Activated naive CD4-positive, alpha-beta T cell treated with anti-CD3 and anti-CD28 coated beads for 36 hours (primary cell): ENCODE data around the gene XXYLT1. TPM values are rescaled to one million over a fixed set of nuclear protein-coding genes. Genes with fewer than 3 reads are reported as not detected.
A peak's percentile ranks its signal among the peaks of the same experiment; 100 is the strongest.

ENCODE experiments used
- CTCF ChIA-PET: fragments of 350-600 bp; sonication (Branson Sonifier 250); formaldehyde crosslinking; loops from one replicate; lab custom pipeline; 2021; ENCODE audit warnings: antibody characterized with exemption; lab: Charles Lee
- DNase-seq: peaks from one replicate; pipeline ENCODE4 v3.0.0-alpha.2; 2020
- H3K27ac Mint-ChIP-seq: one replicate; pipeline ENCODE4 v1.8.0; 2021; ENCODE audit warnings: mild to moderate bottlenecking, mixed read lengths
- H3K27me3 Mint-ChIP-seq: one replicate; pipeline ENCODE4 v1.8.0; 2021; ENCODE audit warnings: low read depth, mixed read lengths
- H3K36me3 Mint-ChIP-seq: one replicate; pipeline ENCODE4 v1.8.0; 2021; ENCODE audit warnings: low read depth, mixed read lengths
- H3K4me1 Mint-ChIP-seq: one replicate; pipeline ENCODE4 v1.8.0; 2021; ENCODE audit warnings: low read depth, mixed read lengths
- H3K4me3 Mint-ChIP-seq: one replicate; pipeline ENCODE4 v1.8.0; 2021; ENCODE audit warnings: mild to moderate bottlenecking, moderate library complexity, mixed read lengths
- H3K9me3 Mint-ChIP-seq: one replicate; pipeline ENCODE4 v1.8.0; 2021; ENCODE audit warnings: mixed read lengths
- intact Hi-C: fragments of 100-400 bp; cut with micrococcal nuclease; formaldehyde crosslinking; loops from one replicate; pipeline ENCODE4 v1.15.1; 2023
- total RNA-seq, 2 experiments: library from RNA; stranded (reverse); gene quantifications; one replicate each; pipeline ENCODE4 v1.2.3, GENCODE V29; 2021

The XXYLT1 gene
- total RNA-seq, 2 experiments from 2014 or later, result 1.8 to 2.5 TPM

DNA sequence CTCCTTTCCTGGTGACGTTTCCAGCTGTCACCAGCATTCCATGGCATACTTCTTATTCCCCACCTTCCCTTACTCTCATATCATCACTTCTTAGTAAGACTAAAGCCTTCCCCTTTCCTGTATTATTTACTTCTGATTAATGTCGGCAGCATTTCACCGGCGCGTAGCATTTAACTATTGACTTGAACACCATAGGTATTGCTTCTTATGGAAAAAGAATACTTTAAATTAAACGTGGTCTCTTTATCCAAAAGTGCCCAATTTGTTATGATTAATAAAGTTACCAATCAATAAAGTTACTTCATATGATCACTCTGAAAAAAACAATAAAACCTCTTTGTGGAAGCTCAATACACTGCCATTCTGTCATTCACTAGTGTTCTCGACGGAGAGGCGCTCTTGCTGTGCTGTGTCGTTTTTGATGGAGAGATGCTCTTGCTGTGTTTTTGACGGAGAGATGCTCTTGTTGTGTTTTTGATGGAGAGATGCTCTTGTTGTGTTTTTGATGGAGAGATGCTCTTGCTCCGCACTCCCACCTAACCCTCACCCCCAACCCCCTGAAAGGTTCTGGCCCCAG lies 165.0 kb downstream of the XXYLT1 start:
- Mint-ChIP-seq H3K4me1 (no peaks in the 10 kb centered on the region), H3K9me3 (no peaks in the 10 kb centered on the region), H3K4me3 (peak overlapping the region; percentile 22), H3K27ac (no peak overlapping the region), H3K27me3 (no peaks in the 10 kb centered on the region), H3K36me3 (no peaks in the 10 kb centered on the region)
- no peak for DNase-seq
- intact Hi-C loops, result loop anchor here (1.0 kb wide), 4 partner anchors 104 to 773 kb away; no protein-coding TSS in a partner anchor
- CTCF ChIA-PET, result interaction anchor here (0.6 to 3.1 kb wide), 8 partner anchors 15 to 434 kb away, joined by 3 to 27 read pairs (median 3); no protein-coding TSS in a partner anchor

DNA sequence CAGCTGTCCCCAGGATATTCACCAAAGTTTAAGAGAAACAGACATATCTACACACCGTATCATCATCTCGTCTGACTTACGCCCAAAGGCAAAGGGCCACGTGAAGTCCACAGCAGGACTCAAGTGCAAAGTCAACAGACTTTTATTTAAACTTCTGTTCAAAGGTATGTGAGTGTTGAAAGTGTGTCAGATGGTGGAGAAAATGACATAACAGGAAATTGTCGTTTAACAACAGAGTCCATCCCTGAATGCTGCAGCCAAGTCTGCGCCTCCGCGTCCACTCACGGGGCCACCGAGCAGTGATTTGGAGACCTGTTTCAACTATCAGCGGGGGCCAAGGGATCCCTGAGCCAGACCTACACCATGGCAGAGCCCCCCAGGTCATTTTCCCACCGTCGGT lies 165.6 kb downstream of the XXYLT1 start:
- intact Hi-C loops, result no loop called here
- Mint-ChIP-seq H3K4me3 (no peak overlapping the region), H3K9me3 (no peaks in the 10 kb centered on the region), H3K27ac (no peak overlapping the region), H3K4me1 (no peaks in the 10 kb centered on the region), H3K36me3 (no peaks in the 10 kb centered on the region), H3K27me3 (no peaks in the 10 kb centered on the region)
- CTCF ChIA-PET, result interaction anchor here (0.6 to 3.1 kb wide), 6 partner anchors 10 to 434 kb away, joined by 3 to 27 read pairs (median 5); no protein-coding TSS in a partner anchor
- no peak for DNase-seq

DNA sequence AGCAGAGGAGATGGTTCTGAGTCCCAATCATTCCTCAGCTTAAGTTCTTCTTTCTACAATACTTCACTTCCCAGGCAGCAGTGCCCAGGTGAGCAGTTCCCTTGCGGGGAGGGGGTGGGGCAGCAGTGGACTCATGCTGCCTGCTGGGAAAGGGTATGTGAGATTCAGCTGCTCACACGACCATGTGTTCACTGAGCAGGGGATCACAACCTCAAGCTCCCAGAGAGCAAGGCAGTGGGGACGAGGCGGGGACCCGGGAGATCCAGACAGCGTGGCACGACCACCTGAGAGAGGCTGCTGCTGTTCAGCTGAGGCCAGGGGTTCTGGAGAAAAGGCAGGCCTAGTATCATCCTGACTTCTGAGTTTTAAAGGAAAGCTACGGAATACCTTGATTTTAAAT lies 166.6 kb downstream of the XXYLT1 start:
- Mint-ChIP-seq H3K4me1 (no peaks in the 10 kb centered on the region), H3K36me3 (no peaks in the 10 kb centered on the region), H3K4me3 (no peak overlapping the region), H3K27me3 (no peaks in the 10 kb centered on the region), H3K9me3 (no peaks in the 10 kb centered on the region), H3K27ac (no peak overlapping the region)
- CTCF ChIA-PET, result interaction anchor here (0.7 to 2.2 kb wide), 6 partner anchors 9 to 421 kb away, joined by 3 to 15 read pairs (median 4); partner anchors contain the start of gene FAM43A
- DNase-seq, result no peak
- intact Hi-C loops, result no loop called here

DNA sequence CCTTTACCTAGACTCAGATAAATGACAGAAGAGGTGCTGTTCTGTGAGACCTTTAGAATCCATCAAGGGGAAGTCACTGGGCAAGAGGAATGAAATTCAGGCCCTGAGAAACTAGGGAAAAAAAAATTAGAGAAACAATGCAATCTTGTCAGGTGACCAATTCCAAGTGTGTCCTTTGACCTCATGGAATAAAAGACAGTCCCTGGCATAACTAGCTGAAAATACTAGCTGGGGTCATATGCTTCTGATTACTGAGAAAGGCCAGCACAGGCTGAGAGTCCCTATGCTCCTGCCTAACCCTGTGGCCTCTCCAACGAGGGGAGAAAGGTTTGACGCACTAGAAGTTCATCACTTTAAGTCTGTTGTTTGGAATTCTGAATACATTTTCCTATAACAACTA lies 167.3 kb downstream of the XXYLT1 start:
- Mint-ChIP-seq H3K9me3 (no peaks in the 10 kb centered on the region), H3K4me3 (no peak overlapping the region), H3K4me1 (no peaks in the 10 kb centered on the region), H3K27ac (no peak overlapping the region), H3K36me3 (no peaks in the 10 kb centered on the region), H3K27me3 (no peaks in the 10 kb centered on the region)
- DNase-seq, result no peak
- CTCF ChIA-PET, result interaction anchor here (0.8 to 2.2 kb wide), 3 partner anchors 157 to 420 kb away, joined by 4 to 15 read pairs (median 7); no protein-coding TSS in a partner anchor
- intact Hi-C loops, result no loop called here

DNA sequence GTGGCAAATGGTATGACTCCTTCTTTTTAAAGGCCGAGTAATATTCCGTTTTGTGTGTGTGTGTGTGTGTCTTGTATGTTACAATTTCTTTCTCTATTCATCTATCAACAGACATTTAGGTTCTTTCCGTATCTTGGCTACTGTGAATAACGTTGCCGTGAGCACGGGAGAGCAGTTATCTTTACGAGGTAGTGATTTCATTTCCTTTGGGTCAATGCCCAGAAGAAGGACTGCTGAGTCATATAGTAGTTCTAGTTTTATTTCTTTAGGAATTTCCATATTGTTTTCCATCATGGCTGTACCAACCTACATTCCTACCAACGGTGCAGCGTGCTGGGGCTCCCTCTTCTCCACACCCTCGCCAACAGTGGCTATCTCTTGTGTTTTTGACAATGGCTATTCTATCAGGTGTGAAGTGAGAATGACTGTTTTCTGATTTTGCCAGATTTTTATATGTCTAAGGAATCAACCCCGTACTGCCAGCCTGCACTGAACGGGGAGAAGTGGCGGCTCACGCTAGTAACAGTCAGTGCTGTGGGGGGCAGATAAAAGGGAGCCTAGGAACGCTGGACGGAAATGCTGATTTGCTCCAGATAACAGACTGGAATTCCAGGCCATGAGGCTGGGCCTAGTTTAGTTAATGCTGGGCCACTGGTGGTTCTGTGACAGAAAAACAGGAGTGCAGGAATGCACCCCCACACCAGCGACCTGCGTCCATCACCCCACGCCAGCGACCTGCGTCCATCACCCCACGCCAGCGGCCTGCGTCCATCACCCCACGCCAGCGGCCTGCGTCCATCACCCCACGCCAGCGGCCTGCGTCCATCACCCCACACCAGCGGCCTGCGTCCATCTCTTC lies 168.1 kb downstream of the XXYLT1 start:
- no peaks in the 10 kb centered on the region for H3K4me1 Mint-ChIP-seq
- H3K27ac Mint-ChIP-seq, result no peak overlapping the region
- intact Hi-C loops, result no loop called here
- DNase-seq, result no peak
- no peaks in the 10 kb centered on the region for H3K36me3 Mint-ChIP-seq
- no peaks in the 10 kb centered on the region for H3K9me3 Mint-ChIP-seq
- no peak overlapping the region for H3K4me3 Mint-ChIP-seq
- no peaks in the 10 kb centered on the region for H3K27me3 Mint-ChIP-seq
- CTCF ChIA-PET, result interaction anchor here (2.2 kb wide), 1 partner anchor 419 kb away, joined by 15 read pairs; no protein-coding TSS in a partner anchor

DNA sequence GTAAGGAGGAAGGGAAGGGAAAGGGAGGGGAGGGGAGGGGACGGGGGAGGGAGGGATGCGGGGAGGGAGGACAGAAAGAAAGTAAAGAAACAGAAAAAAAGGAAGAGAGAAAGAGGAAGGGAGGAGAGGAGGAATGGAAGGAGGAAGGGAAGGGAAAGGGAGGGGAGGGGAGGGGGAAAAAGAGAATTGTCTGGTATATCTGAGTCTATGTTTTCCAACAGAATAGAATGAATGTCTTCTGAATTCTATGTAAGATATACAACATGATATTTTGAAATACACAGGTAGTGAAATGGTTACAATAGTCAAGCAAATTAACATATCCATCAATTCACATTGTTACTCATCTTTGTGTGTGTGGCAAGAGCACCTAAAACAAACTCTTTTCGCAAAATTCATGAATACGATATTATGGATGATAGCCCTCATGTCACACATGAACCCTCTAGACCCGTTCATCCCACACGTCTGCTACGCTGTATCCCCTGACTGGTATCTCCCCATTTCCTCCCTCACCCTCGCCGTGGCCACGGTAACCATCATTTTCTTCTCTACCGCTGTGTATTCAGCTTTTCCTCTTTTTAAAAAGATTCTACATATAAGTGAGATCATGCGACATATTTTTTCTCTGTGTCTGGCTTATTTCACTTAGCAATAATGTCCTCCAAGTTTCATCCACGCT lies 168.9 kb downstream of the XXYLT1 start:
- no peaks in the 10 kb centered on the region for H3K4me1 Mint-ChIP-seq
- CTCF ChIA-PET, result interaction anchor here (0.7 kb wide), 1 partner anchor 29 kb away, joined by 3 read pairs; no protein-coding TSS in a partner anchor
- no peaks in the 10 kb centered on the region for H3K36me3 Mint-ChIP-seq
- H3K4me3 Mint-ChIP-seq, result no peak overlapping the region
- intact Hi-C loops, result no loop called here
- H3K9me3 Mint-ChIP-seq, result no peaks in the 10 kb centered on the region
- H3K27ac Mint-ChIP-seq, result no peak overlapping the region
- no peak for DNase-seq
- H3K27me3 Mint-ChIP-seq, result no peaks in the 10 kb centered on the region

GRCh38 chr3:195101001-195101583 lies 169.9 kb downstream of the XXYLT1 start:
- H3K9me3 Mint-ChIP-seq, result no peaks in the 10 kb centered on the region
- no peak for DNase-seq
- no peaks in the 10 kb centered on the region for H3K36me3 Mint-ChIP-seq
- H3K27me3 Mint-ChIP-seq, result no peaks in the 10 kb centered on the region
- no peaks in the 10 kb centered on the region for H3K4me1 Mint-ChIP-seq
- intact Hi-C loops, result no loop called here
- H3K27ac Mint-ChIP-seq, result no peak overlapping the region
- CTCF ChIA-PET, result interaction anchor here (0.7 kb wide), 2 partner anchors 30 to 418 kb away, joined by 3 read pairs; no protein-coding TSS in a partner anchor
- H3K4me3 Mint-ChIP-seq, result no peak overlapping the region

DNA sequence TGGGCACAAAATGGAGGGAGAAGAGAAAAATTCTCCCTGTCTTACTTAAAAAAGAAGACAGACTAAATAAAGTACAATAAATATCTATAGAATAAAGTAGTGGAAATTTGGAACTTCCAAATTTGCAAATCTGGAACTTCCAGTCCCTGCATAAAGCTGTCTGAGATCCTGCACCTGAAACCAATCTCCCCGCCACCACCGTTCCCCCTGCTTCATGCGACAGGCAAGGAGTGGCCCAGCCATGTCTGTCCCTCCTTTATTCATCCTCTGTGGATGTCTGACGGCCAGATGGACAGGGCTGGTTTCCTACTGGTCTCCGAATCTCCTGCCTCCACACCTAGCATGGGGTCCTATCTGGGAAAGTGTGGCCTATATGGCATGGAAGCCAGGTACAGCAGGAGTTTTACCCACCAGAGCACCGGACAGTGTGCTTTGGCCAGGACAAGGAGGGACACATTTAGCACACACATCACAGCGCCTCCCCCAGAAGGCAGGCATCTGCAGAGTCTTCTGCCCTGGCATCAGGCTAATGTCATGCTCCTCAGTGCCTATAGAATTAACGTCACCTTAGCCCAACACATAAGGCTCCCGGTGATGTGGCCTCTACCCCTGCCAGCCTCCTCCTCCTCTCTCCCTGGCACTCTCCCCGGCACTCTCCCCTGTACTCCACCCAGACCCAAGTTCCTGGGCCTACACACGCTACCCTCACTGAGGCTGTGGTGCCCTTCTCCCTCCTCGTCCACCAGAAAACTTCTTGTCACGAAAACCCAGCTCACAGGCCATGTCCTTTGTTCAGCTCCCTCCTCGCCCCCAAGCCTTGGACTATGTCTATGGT lies 170.8 kb downstream of the XXYLT1 start:
- H3K27ac Mint-ChIP-seq, result no peak overlapping the region
- intact Hi-C loops, result no loop called here
- no peak for DNase-seq
- H3K4me3 Mint-ChIP-seq, result no peak overlapping the region
- H3K36me3 Mint-ChIP-seq, result no peaks in the 10 kb centered on the region
- CTCF ChIA-PET, result interaction anchor here (0.7 kb wide), 1 partner anchor 33 kb away, joined by 3 read pairs; no protein-coding TSS in a partner anchor
- no peaks in the 10 kb centered on the region for H3K27me3 Mint-ChIP-seq
- H3K4me1 Mint-ChIP-seq, result no peaks in the 10 kb centered on the region
- H3K9me3 Mint-ChIP-seq, result no peaks in the 10 kb centered on the region

DNA sequence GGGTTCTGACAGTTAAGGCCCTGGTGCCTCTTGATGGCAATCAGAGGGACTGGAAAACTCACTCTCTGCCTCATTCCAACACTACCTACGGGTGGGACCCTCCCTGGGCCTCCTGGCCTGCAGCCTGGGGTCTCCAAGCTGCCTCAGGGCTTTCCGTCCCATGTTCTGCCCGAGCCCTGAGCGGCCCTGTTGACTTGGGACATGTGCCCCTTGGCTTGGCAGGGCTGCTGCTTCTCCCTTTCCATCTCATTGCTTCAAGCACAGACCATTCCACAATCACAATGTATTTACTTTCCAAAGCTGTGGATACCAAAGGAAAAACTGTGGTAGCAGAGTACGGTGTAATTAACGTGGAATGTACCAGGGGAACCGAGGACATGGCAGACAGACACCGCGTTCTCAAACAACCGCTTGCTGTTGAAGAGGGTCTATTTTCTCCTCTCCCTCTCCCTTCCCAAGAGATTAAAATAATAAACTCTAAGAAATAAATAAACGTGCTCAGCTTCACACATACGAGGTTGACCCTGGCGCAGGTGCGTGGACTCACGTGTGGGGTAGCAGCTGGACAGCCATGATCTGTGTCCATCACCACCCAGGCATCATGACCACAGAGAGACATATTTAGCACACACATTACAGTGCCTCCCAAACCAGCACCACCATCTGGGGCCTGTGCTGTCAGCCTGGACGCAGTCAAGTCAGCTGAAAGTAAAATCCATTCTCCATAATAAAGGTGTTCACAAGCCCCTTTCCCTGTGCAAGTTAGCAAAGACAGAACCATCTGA lies 172.0 kb downstream of the XXYLT1 start:
- intact Hi-C loops, result no loop called here
- CTCF ChIA-PET, result interaction anchor here (1.0 kb wide), 1 partner anchor 8 kb away, joined by 3 read pairs; no protein-coding TSS in a partner anchor
- Mint-ChIP-seq H3K36me3 (no peaks in the 10 kb centered on the region), H3K4me1 (no peaks in the 10 kb centered on the region), H3K4me3 (no peak overlapping the region), H3K9me3 (no peaks in the 10 kb centered on the region), H3K27me3 (no peaks in the 10 kb centered on the region), H3K27ac (no peak overlapping the region)
- no peak for DNase-seq

DNA sequence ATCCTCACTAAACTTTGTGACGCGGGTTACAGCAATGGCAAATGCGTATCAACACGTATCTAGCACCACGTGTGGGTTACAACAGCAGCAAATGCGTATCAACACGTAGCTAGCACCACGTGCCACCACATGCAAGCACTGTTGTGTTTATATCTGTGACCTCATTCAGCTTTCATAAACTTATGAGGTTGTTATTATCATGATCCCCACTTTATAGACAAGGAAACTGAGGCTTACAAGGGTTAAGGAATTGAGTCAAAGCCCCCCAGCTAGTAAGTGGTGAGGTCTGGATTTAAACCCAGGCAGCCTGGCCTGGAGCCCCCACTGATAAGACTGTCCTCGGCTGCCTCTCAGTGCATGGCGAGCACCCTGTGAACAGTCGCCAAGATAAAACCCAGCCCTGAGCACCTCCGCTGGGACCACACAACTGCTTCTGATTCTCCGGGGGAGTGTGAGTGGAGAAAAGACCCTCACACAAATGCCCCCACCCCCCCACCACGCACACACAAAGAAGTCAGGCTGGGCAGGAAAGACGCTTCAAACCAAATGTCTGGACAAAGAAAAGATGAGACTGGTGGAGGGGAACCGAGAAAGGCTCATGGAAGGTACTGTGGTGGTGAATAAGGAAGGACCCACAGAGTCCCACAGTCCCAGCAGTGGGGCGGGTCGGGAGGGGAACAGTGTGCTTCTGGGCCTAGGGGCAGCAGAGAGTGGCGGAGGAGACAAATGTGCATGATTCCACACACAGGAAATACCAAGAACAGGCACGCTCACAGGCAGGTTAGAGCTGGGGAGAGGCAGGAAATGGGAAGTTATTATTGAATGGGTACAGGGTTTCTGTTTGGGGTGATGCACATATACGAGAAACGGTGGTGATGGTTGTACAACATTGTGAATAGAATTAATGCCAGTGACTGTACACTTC lies 173.4 kb downstream of the XXYLT1 start:
- intact Hi-C loops, result no loop called here
- DNase-seq, result no peak
- no peaks in the 10 kb centered on the region for H3K27me3 Mint-ChIP-seq
- H3K27ac Mint-ChIP-seq, result no peak overlapping the region
- no peaks in the 10 kb centered on the region for H3K36me3 Mint-ChIP-seq
- H3K4me1 Mint-ChIP-seq, result no peaks in the 10 kb centered on the region
- CTCF ChIA-PET, result interaction anchor here (1.0 kb wide), 1 partner anchor 9 kb away, joined by 3 read pairs; no protein-coding TSS in a partner anchor
- no peaks in the 10 kb centered on the region for H3K9me3 Mint-ChIP-seq
- no peak overlapping the region for H3K4me3 Mint-ChIP-seq
